ENCODE data around the gene FUT8.
A peak's percentile ranks its signal among the peaks of the same experiment; 100 is the strongest.

The FUT8 gene

DNA sequence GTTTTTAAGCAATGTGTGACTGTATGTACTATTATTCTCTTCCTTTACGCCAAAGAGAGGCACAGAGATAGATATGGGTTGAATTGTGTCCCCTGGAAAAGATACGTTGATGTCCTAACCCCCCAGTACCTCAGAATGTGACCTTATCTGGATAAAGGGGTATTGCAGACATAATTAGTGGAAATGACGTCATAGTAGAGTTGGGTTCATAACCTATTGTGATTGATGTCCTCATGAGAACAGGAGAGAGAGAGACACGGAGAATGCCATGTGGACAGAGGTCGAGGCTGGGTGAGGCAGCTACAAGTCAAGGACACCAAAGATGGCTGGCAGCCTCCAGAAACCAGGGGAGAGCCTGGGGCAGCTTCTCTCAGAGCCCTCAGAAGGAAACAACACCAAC is 376.3 kb downstream of the FUT8 start:
- no peak for DNase-seq

DNA sequence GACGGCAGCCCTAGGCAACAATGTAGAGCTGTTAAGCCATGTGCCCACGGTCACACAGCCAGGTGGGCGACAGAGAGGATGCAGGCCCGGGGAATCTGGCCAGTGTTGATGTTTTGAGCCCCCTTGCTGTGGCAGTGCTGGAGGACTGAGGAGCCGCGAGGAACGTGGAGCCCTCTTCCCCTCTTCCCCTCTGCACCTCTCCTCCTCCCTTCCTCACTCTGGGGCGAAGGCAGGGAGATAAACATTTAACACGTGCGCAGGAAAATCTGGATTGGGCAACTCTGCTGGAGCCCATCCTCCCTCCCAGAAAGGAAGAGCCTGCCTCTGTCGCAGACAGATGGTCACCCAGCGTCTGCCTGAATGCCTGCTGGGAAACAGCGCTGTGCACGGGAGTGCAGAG is 376.8 kb downstream of the FUT8 start:
- DNase-seq, result no peak

DNA sequence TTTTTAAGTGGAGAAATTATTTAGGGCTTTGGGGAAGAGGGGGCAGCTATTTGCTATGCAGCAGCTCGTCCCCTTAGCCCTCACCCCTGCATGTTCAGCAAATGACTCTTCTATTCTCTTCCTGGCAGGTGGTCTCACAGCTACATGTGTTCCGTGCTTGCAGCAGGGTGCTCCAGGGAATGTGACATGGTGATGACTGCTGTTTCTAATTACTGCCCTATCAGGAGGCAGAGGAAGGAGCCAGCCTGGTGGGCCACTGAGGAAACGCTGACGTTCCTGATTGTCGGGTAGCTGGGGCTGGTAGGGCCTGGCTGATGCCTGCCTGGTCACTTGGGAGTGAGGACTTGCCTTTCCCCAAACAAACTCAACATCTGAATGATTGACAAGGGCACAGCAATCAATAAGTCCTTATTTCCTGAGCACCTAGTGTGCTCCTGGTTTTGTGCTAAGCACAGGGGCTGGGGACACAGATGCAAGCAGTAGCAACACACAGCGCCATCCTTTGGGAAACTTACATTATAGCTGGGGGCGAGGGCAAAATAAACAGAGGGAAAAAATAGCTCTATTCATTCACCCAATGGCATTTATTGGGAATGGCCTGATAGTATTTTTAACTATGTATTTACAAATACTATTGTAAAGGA is 377.8 kb downstream of the FUT8 start:
- DNase-seq, result no peak

DNA sequence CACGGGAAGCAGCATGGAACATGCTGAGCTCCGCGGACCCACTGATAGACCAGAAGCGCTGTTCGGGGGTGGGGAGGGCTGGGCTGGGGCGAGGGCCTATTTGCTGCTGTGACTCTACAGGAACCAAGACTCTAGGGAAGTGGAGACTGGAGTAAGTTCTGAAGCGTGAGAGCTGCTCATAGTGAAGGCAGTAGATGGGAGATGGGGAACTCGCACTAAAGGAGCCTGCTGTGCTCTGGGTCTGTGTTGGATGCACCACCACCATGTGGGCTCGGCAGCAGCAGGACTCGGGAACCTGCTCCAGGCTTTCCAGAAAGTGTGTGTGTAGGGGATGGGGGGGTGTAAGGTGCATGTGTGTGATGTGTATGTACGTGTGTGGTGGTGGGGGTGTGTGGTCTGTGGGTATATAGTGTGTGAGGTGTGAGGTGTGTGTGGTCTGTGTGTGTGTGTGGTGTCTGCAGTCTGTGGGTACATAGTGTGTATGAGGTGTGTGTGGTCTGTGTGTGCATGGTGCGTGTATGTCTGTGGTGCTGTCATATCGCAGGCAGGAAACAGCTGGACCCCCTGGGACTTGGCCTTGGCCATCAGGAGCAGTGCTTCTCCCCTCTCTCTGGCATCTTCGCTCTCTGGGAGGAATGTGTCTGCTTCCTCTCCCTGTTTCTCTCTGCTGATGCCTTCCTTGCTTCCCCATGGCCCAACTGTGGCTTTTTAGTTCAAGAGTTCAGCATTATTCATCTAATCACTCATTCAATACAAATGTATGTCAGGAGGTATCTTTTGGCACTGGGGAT is 378.9 kb downstream of the FUT8 start:
- peak; percentile 11 for DNase-seq

DNA sequence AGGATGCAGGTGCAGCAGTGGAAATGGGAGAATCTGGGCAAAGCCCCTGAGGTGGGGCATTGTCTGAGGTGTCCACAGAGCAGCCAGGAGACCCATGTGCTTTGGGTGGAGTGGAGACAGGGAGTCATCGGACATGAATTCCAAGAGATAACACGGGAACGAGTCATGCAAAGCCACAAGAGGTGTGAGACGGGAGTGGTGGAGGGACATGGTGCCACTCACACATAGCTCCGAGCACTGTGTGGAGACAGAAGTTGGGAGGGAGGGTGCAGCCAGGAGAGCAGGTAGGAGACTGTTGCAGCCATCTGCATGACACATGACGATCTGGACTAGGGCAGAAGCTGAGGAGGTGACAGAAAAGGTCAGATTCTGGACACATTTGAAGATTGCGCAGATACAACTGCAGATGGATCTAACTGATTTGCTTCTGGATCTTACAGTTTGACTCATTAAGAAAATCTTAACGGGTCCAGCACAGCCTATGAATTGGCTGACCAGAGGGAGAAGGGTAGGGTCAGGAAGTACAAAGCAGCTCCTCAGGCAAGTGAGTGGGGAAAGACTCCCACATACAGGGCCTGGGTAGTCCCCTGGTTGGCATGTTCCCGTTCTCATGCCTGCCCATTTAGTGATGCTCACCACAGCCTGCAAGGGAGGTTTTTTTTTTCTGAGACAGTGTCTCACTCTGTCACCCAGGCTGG is 379.8 kb downstream of the FUT8 start:
- DNase-seq, result no peak
